PC-9 (cell line): ENCODE measurements around the gene ZNF562.

Source experiments
- CTCF ChIP-seq: fragments of 200-600 bp; sonication (generic); conservative IDR thresholded peaks from 2 replicates; pipeline ENCODE4 v1.6.1; 2017; ENCODE audit warnings: mixed run types, antibody characterized with exemption, mild to moderate bottlenecking, moderate library complexity
- EZH2 ChIP-seq: fragments of 200-600 bp; sonication (generic); IDR thresholded peaks from 2 replicates; pipeline ENCODE4 v1.8.0; 2017; ENCODE audit warnings: antibody characterized with exemption, low read depth

DNA sequence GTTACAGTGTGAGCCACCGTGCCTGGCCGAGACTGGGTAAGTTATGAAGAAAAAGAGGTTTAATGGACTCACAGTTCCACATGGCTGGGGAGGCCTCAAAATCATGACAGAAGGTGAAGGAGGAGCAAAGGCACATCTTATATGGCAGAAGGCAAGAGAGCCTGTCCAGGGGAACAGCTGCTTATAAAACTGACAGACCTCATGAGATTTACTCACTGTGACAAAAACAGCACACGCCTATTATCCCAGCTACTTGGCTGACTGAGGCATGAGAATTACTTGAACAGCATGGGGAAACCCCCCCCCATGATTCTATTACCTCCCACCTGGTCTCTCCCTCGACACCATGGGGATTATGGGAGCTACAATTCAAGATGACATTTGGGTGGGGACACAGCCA, 30.4 kb downstream of the ZNF562 start:
- TF ChIP-seq CTCF (no peak), EZH2 (no peak)
